Activated T-cell treated with anti-CD3 and anti-CD28 coated beads, Interleukin-2, amount 50 U/mL, for 4 hours (primary cell): ENCODE measurements around the gene LRG1. TPM values are rescaled to one million over a fixed set of nuclear protein-coding genes. Genes with fewer than 3 reads are reported as not detected.

Experiments
- ATAC-seq, 2 donors: fragments of 200-7000 bp; cut with Tn5 transposase; one replicate each; pipeline ENCODE4 v1.10.0; 2021
- DNase-seq: peaks from one replicate; pipeline ENCODE4 v3.0.0-alpha.2; 2020
- H3K27me3 Mint-ChIP-seq: one replicate; pipeline ENCODE4 v1.8.0; 2021; ENCODE audit warnings: low read depth, mixed read lengths
- H3K36me3 Mint-ChIP-seq: one replicate; pipeline ENCODE4 v1.8.0; 2022; ENCODE audit warnings: mixed read lengths; ENCODE audit not compliant: insufficient read depth
- H3K4me1 Mint-ChIP-seq: one replicate; pipeline ENCODE4 v1.8.0; 2021; ENCODE audit warnings: low read depth, mixed read lengths
- H3K4me3 Mint-ChIP-seq: one replicate; pipeline ENCODE4 v1.8.0; 2021; ENCODE audit warnings: mild to moderate bottlenecking, moderate library complexity, mixed read lengths
- H3K9me3 Mint-ChIP-seq: one replicate; pipeline ENCODE4 v1.8.0; 2021; ENCODE audit warnings: mixed read lengths
- total RNA-seq, 3 donors: library from RNA; stranded (reverse); gene quantifications; one replicate each; pipeline ENCODE4 v1.2.1, GENCODE V29; 2021

The LRG1 gene
- total RNA-seq, 3 donors from 2014 or later: 0.08 to 0.24 (median 0.15) TPM

- DNase-seq: no peak
- Mint-ChIP-seq H3K36me3 (peaks cover 3% of the 10 kb centered on the region), H3K4me3 (no peak overlapping the region), H3K27me3 (no peaks in the 10 kb centered on the region), H3K9me3 (no peaks in the 10 kb centered on the region), H3K4me1 (no peaks in the 10 kb centered on the region)
- no peak for ATAC-seq
Measured at GRCh38 chr19:4506449-4507149, 33.2 kb downstream of the LRG1 start.

- no peak for DNase-seq
- Mint-ChIP-seq H3K9me3 (no peaks in the 10 kb centered on the region), H3K4me1 (no peaks in the 10 kb centered on the region), H3K36me3 (peaks cover 4% of the 10 kb centered on the region), H3K27me3 (no peaks in the 10 kb centered on the region), H3K4me3 (no peak overlapping the region)
- no peak for ATAC-seq
Measured at GRCh38 chr19:4505570-4506448, 34.0 kb downstream of the LRG1 start.

GRCh38 chr19:4504891-4505569 lies 34.8 kb downstream of the LRG1 start:
- DNase-seq: no peak
- H3K4me1 Mint-ChIP-seq: no peaks in the 10 kb centered on the region
- no peaks in the 10 kb centered on the region for H3K9me3 Mint-ChIP-seq
- no peak for ATAC-seq
- peaks cover 5% of the 10 kb centered on the region for H3K36me3 Mint-ChIP-seq
- H3K27me3 Mint-ChIP-seq: no peaks in the 10 kb centered on the region
- H3K4me3 Mint-ChIP-seq: no peak overlapping the region

- Mint-ChIP-seq H3K4me1 (no peaks in the 10 kb centered on the region), H3K27me3 (no peaks in the 10 kb centered on the region), H3K9me3 (no peaks in the 10 kb centered on the region), H3K36me3 (peaks cover 7% of the 10 kb centered on the region), H3K4me3 (no peak overlapping the region)
- DNase-seq (no peak), ATAC-seq (no peak)
Measured at GRCh38 chr19:4504297-4504701, 35.5 kb downstream of the LRG1 start.

- H3K4me1 Mint-ChIP-seq: no peaks in the 10 kb centered on the region
Measured at GRCh38 chr19:4503825-4504170, 36.0 kb downstream of the LRG1 start.

GRCh38 chr19:4503132-4503824 lies 36.6 kb downstream of the LRG1 start:
- H3K9me3 Mint-ChIP-seq: no peaks in the 10 kb centered on the region
- H3K27me3 Mint-ChIP-seq: no peaks in the 10 kb centered on the region
- peaks cover 7% of the 10 kb centered on the region for H3K36me3 Mint-ChIP-seq
- ATAC-seq: no peak
- H3K4me1 Mint-ChIP-seq: no peaks in the 10 kb centered on the region
- H3K4me3 Mint-ChIP-seq: no peak overlapping the region
- no peak for DNase-seq

More at GRCh38 chr19:4503825-4504170, 36.0 kb downstream of the LRG1 start:
- H3K9me3 Mint-ChIP-seq: no peaks in the 10 kb centered on the region
- no peaks in the 10 kb centered on the region for H3K27me3 Mint-ChIP-seq
- ATAC-seq (no peak), DNase-seq (no peak)
- peaks cover 7% of the 10 kb centered on the region for H3K36me3 Mint-ChIP-seq
- H3K4me3 Mint-ChIP-seq: no peak overlapping the region

GRCh38 chr19:4502282-4503131 lies 37.3 kb downstream of the LRG1 start:
- Mint-ChIP-seq H3K27me3 (no peaks in the 10 kb centered on the region), H3K4me1 (no peaks in the 10 kb centered on the region), H3K4me3 (no peak overlapping the region), H3K36me3 (peaks cover 7% of the 10 kb centered on the region), H3K9me3 (no peaks in the 10 kb centered on the region)
- DNase-seq (no peak), ATAC-seq (no peak)

- Mint-ChIP-seq H3K4me3 (no peak overlapping the region), H3K36me3 (peaks cover 7% of the 10 kb centered on the region), H3K9me3 (no peaks in the 10 kb centered on the region), H3K4me1 (no peaks in the 10 kb centered on the region), H3K27me3 (no peaks in the 10 kb centered on the region)
- ATAC-seq (no peak), DNase-seq (no peak)
Measured at GRCh38 chr19:4501691-4502090, 38.1 kb downstream of the LRG1 start.

- Mint-ChIP-seq H3K4me1 (no peaks in the 10 kb centered on the region), H3K9me3 (no peaks in the 10 kb centered on the region), H3K4me3 (no peak overlapping the region), H3K36me3 (peaks cover 4% of the 10 kb centered on the region), H3K27me3 (no peaks in the 10 kb centered on the region)
- DNase-seq (no peak), ATAC-seq (no peak)
Measured at GRCh38 chr19:4500841-4501591, 38.8 kb downstream of the LRG1 start.

GRCh38 chr19:4499855-4500254 lies 40.0 kb downstream of the LRG1 start:
- H3K36me3 Mint-ChIP-seq: peaks cover 4% of the 10 kb centered on the region
- no peak for ATAC-seq

GRCh38 chr19:4499318-4499717 lies 40.5 kb downstream of the LRG1 start:
- no peak overlapping the region for H3K4me3 Mint-ChIP-seq
- no peak for DNase-seq
- H3K36me3 Mint-ChIP-seq: peaks cover 4% of the 10 kb centered on the region
- H3K4me1 Mint-ChIP-seq: no peaks in the 10 kb centered on the region
- no peaks in the 10 kb centered on the region for H3K9me3 Mint-ChIP-seq
- no peak for ATAC-seq
- no peaks in the 10 kb centered on the region for H3K27me3 Mint-ChIP-seq

More at GRCh38 chr19:4499855-4500254, 40.0 kb downstream of the LRG1 start:
- Mint-ChIP-seq H3K27me3 (no peaks in the 10 kb centered on the region), H3K4me1 (no peaks in the 10 kb centered on the region), H3K9me3 (no peaks in the 10 kb centered on the region), H3K4me3 (no peak overlapping the region)
- DNase-seq: no peak

- Mint-ChIP-seq H3K27me3 (no peaks in the 10 kb centered on the region), H3K9me3 (no peaks in the 10 kb centered on the region), H3K4me3 (no peak overlapping the region), H3K36me3 (peaks cover 4% of the 10 kb centered on the region), H3K4me1 (no peaks in the 10 kb centered on the region)
- no peak for DNase-seq
- no peak for ATAC-seq
Measured at GRCh38 chr19:4498694-4499093, 41.1 kb downstream of the LRG1 start.
